Suppressor macrophage (primary cell): Measurements from ENCODE around the gene TULP4.
"Not testable (repeated sequence)": the region's sequence is repeated elsewhere in the genome, so short reads cannot be mapped to it uniquely, and the experiment has no call there.

ENCODE experiments used
- DNase-seq, 4 experiments: peaks; one replicate each; pipeline ENCODE4 v3.0.0-alpha.2; 2020 to 2022

The TULP4 gene

DNA sequence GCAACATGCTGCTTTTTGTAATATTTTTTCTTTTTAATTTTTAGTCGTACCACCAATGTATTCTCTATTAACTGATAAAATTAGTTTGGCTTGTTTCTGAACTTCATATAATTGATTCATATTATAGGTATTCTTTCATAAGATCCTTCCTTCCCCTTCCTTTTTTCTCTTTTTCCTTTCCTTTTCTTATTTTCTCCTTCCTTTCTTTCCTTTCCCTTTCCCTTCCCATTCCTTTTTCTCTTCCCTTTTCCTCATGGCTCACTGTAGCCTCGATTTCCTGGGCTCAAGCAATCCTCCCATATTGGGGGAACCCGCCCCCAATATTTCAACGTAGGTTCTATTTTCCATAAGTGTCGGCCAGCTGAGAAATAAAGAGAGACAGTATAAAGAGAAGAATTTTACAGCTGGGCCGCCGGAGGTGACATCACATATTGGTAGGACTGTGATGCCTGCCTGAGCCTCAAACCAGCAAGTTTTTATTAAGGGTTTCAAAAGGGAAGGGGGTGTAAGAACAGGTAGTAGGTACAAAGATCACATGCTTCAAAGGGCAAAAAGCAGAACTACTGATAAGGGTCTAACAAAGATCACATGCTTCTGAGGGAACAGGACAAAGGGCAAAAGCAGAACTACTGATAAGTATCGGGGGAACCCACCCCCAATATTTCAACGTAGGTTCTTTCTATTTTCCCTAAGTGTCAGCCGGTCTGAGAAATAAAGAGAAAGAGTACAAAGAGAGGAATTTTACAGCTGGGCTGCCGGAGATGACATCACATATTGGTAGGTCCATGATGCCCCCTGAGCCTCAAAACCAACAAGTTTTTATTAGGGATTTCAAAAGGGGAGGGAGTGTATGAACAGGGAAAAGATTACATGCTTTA is 16.1 kb upstream of the TULP4 start:
- DNase-seq = not testable (repeated sequence)

DNA sequence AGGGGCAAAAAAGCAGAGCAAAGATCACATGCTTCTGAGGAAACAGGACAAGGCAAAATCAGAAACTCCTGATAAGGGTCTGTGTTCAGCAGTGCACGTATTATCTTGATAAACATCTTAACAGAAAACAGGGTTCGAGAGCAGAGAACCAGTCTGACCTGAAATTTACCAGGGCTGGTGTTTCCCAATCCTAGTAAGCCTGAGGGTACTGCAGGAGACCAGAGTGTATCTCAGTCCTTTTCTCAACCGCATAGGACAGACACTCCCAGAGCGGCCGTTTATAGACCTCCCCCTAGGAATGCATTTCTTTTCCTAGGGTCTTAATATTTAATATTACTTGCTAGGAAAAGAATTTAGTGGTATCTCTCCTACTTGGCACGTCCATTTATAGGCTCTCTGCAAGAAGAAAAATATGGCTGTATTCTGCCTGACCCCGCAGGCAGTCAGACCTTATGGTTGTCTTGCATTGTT is 15.4 kb upstream of the TULP4 start:
- DNase-seq = not testable (repeated sequence)

DNA sequence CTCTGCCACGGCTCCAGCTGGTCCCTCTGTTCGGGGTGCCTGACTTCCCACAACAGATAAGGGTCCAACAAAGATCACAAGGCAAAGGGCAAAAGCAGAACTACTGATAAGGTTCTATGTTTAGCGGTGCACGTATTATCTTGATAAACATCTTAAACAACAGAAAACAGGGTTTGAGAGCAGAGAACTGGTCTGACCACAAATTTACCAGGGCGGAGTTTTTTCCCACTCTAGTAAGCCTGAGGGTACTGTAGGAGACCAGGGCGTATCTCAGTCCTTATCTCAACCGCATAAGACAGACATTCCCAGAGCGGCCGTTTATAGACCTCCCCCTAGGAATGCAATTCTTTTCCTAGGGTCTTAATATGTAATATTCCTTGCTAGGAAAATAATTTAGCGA is 14.6 kb upstream of the TULP4 start:
- DNase-seq = not testable (repeated sequence)

DNA sequence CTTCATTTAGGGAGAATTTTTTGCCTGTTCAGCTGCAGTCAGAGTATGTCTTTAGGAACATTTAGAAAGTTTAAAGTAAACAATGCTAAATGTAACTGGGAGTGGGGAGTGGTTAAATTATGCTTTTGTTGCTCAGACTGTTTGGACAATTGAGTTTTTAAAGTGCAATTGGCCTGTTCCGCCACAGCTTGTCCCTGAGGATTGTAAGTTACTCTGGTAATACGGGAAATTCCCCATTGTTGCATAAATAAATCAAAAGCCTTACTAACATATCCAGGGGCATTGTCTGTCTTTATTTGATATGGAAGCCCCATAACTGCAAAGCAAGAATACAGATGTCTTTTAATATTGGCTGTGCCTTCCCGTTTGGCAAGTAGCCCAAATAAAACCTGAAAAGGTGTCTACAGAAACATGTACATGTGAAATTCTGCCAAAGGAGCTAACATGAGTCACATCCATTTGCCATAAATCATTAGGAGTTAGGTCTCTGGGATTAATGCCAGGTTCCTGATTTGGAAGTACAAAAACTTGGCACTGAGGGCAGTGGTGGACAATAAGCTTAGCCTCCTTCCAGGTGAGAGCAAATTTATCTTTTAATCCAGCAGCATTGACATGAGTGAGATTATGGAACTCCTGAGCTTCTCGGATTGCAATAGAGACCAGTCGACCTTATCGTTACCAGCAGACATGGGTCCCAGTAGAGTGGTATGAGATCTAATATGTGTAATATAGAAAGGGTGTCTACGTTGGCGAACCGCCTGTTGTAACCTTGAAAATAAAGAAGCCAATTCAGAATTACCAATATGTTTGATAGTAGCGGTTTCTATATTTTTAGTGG is 11.7 kb upstream of the TULP4 start:
- DNase-seq = not testable (repeated sequence)

DNA sequence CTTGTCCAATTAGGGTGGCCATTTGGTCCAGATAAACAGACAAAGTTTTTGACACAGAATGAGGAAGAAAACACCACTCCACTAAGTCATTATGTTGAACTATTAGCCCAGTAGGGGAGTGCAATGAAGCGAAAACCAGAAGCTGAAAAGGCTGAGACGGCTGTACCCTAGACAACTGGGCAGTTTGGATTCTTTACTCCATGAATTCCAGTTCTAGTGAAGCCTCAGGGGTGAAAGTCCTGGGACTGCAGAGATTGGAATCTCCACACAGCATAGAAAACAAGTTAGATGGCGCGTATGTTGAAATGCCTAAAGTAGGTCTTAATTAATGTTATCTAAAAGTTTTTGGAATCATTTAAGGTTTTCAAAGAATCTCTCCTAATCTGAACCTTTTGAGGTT is 10.7 kb upstream of the TULP4 start:
- DNase-seq = not testable (repeated sequence)

DNA sequence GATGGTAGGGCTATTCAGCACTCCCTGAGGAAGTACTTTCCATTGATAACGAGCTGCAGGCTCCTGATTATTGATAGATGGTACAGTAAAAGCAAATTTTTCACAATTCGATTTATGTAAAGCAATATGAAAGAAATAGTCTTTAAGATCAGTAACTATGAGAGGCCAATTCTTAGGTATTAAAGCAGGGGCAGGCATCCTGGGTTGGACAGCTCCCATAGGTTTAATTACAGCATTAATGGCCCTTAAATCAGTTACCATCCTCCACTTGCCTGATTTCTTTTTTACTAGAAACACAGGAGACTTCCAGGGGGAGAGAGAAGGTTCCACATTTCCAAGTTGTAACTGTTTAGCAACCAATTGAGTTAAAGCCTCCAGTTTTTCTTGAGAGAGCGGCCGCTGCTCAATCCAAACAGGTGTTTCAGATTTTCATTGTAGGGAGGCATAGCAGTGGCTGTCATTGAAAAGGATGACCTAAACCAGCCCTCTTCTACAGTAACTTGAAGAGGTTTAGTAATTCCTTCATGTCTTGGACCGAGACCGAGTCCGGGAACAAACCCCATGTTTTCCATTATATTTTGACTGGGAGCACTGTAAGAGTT is 10.0 kb upstream of the TULP4 start:
- not testable (repeated sequence) for DNase-seq

DNA sequence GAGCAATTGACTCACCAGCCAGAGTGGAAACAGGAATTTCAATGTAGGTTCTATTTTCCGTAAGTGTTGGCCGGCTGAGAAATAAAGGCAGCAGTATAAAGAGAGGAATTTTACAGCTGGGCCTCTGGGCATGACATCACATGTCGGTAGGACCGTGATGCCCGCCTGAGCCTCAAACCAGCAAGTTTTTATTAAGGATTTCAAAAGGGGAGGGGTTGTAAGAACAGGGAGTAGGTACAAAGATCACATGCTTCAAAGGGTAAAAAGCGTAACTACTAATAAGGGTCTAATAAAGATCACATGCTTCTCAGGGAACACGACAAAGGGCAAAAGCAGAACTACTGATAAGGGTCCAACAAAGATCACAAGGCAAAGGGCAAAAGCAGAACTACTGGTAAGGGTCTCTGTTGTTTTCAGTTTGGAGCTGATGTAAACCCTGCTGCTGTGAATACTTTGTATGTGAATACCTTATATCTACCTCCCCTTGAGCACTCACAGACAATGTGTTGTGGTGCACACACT is 9.0 kb upstream of the TULP4 start:
- DNase-seq = no peak

DNA sequence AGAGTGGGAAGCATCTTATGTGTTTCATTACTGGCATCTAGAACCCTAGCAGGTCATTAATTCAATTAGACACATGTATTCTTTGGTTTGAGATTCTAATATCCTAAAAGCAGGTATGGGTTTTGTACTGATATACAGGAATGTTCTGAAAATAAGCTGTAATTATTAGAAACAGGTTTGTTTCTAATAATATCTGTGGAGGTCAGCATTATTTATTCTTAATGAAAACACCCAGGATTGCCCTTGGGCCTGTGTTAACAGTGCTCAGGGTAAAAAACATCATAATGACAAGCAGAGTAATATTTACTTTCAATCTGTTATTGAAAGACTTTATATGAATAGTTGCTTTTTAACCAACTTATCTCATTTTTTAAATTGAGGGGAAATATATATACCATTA is 8.0 kb upstream of the TULP4 start:
- DNase-seq = no peak

DNA sequence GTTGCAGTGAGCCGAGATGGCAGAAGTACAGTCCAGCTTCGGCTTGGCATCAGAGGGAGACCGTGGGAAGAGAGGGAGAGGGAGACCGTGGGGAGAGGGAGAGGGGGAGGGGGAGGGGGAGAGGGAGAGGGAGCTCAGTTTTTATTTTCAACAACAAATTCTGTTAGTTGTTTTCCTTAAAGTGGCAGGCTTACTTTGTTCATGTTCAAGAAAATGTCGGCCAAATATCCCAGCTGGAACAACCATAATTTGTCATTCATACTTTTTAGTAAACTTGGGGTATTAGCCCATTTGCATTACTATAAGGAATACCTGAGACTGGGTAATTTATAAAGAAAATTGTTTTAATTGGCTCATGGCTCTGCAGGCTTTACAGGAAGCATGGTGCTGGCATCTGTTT is 2.5 kb upstream of the TULP4 start:
- DNase-seq = no peak

DNA sequence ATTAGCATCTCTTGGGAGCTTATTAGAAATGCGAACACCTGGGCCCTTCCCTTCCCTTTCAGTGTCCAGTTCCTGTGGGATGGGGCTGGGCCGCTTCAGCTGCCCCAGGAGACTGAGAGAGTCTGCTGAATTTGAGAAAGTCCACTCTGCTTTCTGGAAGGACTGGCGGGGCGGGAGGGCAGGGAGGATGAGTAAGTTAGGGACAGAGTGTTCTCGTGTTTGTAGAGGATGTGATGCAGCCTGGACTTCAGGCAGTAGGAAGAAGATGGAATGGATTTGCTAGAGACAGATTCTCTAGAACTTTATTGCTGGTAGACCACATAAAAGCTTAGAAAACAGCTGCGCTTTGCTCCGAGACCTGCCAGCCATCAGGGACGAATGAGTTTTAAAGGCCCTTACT is 1.1 kb upstream of the TULP4 start:
- no peak for DNase-seq

DNA sequence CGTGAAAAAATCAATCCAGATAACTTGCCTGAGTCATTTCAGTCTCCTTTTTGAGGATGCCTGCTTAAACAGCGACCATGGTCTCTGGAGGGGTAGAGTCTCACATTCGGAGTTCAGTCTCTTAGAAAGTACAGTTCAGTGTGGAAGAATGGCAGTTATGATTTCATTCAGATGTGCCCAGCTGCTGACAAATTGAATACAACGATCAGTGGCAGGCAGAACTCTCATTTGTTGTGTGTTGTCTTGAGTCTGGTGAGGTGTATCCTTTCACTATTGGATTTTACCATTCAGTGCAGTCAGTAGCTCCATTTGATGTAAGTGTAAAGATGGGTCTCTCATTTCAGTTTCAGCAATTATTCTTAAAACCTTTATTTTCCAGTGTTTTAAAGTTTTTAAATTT is 639 bp upstream of the TULP4 start:
- no peak for DNase-seq

DNA sequence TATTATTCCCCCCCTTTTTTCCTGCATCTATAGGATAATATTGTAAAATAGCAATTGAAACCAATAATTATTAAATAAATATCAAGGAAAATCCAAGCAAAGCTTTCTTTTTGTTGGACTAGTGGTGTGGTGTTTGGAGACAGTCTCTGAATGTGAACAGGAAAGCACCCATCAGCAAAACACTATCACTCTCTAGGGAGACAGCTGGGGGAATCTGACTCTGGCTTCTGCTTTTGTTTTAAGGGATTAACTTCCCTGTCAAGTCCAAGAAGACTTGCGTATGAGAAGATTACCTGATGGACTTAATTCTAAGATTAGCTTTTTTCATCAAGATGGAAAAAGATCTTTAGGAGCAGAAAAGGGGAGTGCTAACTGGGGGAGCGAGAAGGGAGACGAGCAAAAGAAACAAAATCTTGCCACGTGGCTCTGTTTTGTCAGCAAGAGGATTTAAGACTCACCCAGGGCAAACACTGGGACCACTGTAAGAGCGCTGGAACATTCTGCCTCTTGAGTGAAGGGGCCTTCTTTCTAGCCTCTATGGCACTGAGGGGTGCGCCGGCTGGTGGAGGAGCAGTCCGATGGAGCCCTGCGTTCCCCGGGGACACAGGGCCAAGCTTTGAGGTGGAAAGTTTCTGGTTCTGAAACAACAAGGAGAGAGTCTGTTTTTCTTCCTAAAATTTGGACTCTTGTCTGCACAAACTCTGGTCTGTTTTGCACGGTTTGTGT is 570 bp downstream of the TULP4 start:
- DNase-seq = peak in 3 of 4 experiments; percentile 7 to 36 (median 24)

DNA sequence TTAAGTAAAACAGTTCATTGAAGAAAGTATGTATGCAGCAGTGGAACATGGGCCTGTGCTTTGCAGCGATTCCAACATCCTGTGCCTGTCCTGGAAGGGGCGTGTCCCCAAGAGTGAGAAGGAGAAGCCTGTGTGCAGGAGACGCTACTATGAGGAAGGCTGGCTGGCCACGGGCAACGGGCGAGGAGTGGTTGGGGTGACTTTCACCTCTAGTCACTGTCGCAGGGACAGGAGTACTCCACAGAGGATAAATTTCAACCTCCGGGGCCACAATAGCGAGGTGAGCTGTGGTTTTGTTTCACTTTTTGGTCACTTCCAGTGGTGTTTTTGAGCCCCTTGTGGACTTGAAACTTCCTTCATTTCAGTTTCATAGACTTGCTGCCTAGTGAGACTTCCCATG is 1.7 kb downstream of the TULP4 start:
- DNase-seq = peak; percentile 51 to 75 (median 72)

DNA sequence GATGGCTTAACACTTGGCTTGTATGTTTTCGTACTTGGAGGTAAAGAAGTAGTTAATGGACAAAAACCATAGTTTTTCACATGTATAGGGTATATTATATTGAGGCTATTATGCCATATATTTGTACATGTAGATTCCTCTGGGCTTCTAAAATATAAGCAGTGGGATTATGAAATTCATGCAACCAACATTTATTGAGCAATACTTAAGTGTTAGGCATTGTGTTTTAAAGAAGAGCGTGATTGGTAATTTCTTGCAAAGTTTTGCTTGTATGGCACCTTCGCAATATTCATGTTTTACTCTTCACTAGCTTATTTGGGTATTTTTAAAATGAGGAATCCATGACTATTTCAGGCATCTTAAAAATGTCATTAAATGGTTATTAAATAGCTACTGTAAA is 2.5 kb downstream of the TULP4 start:
- peak in 2 of 4 experiments; percentile 38 to 62 for DNase-seq

DNA sequence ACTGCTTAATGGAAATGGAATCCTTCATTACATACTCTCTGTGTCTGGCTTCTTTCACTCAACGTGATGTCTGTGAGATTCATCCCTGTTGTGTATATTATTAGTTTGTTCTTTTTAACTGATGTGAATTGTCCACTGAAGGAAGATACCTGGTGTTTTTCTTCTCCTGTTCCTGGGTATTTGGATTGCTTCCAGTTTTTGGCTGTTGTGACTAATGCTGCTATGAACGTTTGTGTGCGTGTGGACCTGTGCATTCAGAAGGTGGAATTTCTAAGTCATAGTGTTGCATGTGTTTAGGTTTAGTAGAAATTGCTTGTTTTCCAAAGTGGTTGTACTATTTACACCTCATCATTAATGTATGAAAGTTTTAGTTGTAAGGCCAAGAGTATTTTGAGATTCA is 3.8 kb downstream of the TULP4 start:
- no peak for DNase-seq

DNA sequence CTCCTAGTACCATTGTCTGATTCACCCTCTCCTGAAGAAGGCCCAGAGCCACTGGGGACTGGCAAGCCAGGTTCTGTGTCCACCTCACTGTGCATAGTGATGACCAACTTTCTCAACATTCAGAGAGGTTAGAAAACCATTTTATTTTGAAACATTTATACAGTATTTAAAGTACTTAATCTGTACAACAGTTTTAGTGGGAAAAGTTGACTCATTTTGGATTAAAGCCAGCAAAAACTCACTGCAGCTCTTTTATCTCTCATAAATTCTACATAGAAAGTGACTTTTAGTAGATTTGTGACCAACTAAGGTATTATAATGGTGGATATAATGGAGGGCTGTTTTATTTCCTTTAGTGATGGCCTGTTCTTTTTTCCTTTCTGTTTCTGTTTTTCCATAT is 9.7 kb downstream of the TULP4 start:
- DNase-seq = no peak

DNA sequence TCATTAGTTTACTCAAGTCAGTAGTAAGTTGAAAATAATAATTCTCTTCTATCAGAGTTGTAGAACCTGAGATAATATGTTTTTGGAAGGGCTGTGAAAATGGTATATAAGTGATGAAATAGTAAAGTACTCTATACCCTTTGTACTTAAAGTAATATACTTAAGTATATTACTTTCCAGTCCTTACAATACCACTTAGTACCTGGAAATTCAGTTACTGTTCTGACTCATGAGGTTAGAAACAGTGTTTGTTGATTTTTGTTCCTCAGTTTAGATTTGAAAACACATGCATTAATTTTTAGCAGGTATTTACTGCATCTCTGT is 10.1 kb downstream of the TULP4 start:
- no peak for DNase-seq

DNA sequence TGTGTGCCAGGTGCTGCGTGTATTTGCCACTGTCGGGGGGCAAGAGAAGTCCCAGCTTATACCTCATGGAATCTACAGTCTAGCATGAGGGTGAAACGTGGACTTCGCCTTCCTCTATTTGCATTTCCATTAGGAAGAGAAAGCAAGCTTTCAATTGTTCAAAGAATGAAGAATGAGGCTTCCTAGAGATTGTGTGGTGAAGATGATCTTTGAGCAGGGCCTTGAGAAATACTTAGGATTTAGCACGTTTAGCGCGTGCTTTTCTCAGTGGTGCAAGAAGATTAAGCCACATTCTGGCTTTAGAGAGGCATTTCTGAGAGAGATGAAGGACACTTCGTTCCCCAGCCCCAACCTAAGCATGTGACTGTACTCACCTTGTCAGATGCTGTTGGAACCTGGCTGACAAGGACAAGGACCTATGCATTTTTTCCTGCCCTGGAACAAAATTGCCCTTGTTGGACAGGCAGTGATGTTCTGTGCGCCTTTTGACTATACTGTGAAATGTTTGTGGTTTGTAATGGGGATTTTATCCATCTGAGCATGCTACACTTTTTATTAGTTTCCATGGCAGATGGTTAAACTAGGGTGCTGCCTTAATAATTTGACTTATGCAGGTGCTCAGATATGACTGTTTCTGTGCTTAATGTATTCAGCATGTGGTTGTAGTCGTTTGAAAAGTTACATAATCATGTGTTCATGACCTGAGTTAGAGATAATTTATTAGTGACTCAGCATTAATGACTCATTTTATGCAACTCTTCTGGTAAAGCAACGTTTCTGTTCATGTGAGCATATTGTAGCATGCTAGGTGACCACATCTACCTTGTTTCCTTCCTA is 10.7 kb downstream of the TULP4 start:
- peak in 2 of 4 experiments; percentile 4 to 9 for DNase-seq

DNA sequence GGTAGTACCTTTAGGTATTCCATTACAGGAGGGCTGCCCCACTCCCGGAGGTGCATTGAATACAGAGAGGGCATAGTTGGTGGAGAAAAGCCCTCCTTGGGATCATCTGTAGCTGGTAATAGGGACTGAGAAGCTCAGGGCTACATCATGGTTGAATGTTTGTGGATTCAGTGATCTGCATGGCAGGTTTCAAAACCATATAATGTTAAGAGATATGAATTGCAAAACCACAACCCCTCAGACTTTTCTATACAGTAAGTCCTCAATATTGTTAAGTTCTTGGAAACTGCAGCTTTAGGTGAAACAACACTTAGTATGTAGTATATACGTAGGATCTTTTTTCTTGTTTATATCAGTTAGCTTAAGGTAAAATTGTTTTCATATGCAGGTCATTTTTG is 11.3 kb downstream of the TULP4 start:
- no peak for DNase-seq

DNA sequence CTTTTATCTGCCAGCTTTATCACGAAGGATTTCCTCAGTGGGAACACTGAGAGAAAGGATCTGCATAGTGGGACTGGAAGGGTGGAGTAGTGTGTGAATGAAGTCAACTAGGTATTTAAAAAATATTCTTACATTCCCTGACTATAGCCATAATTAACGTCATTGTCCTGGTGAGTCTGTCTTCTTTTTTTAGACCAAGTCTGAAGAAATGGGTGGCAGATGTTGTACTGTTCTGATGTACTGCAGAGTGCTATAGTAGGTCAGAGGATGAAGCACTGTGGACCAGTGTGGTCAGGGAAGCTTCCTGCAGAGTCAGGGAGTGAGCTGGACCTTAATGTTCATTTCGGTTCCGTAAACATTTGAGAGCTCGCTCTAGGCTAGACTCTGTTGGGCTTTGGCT is 11.9 kb downstream of the TULP4 start:
- DNase-seq = no peak

DNA sequence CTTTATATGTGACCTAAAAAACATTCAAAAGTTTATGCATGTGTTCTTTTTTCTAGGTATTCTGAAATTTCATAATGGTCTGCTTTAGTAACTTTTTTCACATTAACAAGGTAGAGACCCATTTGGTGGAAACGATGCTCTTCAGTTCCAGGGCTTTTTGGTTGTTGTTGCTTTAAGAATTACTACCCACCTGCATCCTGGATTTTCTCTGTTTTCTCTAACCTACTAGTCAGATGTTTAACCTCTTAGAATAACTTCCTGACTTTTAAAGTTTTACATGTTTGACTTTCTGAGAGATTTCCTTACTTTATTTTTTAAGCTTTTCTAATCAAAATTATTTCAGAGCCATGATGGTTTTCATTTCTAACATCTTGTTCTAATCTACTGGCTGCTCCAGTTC is 14.9 kb downstream of the TULP4 start:
- DNase-seq = no peak
